ENCODE measurements around the gene MED8. TPM values are rescaled to one million over a fixed set of nuclear protein-coding genes. Genes with fewer than 3 reads are reported as not detected.

MED8 gene
- total and polyA plus RNA-seq, 2 of the 4 experiments (the other 2 are of a cell fraction): 61.1 to 120 TPM

DNA sequence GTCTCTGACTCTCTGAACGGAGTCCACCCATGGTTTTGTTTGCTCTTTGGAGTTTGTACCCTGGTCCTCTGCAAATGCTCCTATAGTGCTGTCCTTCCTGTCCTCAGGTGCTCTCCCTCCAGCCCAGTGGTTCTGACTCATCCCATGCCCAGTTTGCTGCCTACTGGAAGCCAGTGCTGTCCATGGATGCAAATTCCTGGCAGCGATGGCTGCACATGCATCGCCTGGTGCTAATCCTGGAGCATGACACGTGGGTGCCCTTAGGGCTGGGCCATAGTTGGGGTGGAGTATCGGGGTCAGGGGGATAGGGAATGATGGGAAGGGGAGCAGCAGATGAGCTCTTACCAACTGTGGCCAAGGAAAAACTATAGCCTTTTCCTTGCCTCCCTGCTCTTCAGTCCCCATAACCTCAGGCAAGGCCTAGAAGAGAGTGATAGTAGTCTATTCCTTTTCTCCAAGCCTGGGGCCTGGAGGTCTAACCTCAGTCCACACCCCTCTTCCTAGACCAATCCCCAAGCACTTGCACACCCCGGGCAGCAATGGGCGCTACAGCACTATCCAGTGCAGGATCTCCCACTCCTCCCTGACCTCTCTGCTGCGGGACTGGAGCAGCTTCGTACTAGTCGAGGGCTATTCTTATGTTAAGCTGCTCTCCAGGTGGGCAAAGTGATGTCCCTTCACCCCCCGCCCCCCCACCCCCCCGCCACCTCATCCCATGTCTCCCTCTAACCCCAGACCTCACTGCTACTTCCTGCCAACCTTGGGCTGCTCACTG lies 32.6 kb upstream of the MED8 start:
- no peaks in the 10 kb centered on the region for H3K4me1 ChIP-seq (ENCODE audit: control insufficient read depth, insufficient read depth, low read length)
- DNase-seq: no peak
- dilution Hi-C loops (cut with HindIII; ENCODE audit: low sequenced_read_pairs, unreplicated experiment) (no loop called here), in situ Hi-C loops (cut with MboI; ENCODE audit: low sequenced_read_pairs) (loop anchor here (25.0 kb wide), 1 partner anchor 510 kb away; no protein-coding TSS in a partner anchor), intact Hi-C loops (cut with micrococcal nuclease) (no loop called here)
- H3K14ac ChIP-seq (replicated peaks; ENCODE audit: low read depth, low read length): no peak overlapping the region
- ATAC-seq (ENCODE audit: low read depth): no peak
- H2BK5ac ChIP-seq (ENCODE audit: low read depth, low read length, poor library complexity, severe bottlenecking): no peak overlapping the region
- BruUV-seq (replicated peaks): no TSS peak
- no peak overlapping the region for H2BK120ac ChIP-seq (ENCODE audit: low read depth, low read length)
- H2AK9ac ChIP-seq (replicated peaks; ENCODE audit: low read depth, low read length, poor library complexity): no peak overlapping the region
- H3K4ac ChIP-seq (ENCODE audit: low read depth, low read length): no peak overlapping the region
- H2BK20ac ChIP-seq (ENCODE audit: low read depth, low read length): no peak overlapping the region
- H3K9me1 ChIP-seq (ENCODE audit: insufficient read depth, low read length): peaks cover 14% of the 10 kb centered on the region; the same call in 1 of the 2 replicates
- no peaks in the 10 kb centered on the region for H3K9me3 ChIP-seq (ENCODE audit: control insufficient read depth, insufficient read depth, low read length)
- H2AFZ ChIP-seq (replicated peaks; ENCODE audit: low read length, poor library complexity): no peak overlapping the region
- H2BK15ac ChIP-seq (ENCODE audit: low read depth, low read length): no peak overlapping the region
- H4K5ac ChIP-seq (ENCODE audit: low read depth, low read length): no peak overlapping the region
- no peak overlapping the region for H3K4me2 ChIP-seq (ENCODE audit: low read depth, low read length)
- ChIA-PET CTCF (no interaction called here), POLR2A (ENCODE audit: unreplicated experiment) (no interaction called here)
- peaks cover 87% of the 10 kb centered on the region for H3K36me3 ChIP-seq (ENCODE audit: control insufficient read depth, insufficient read depth, low read length)
- H3K79me1 ChIP-seq (ENCODE audit: low read depth in 1 of 2, low read length in 2 of 2): peaks cover 0 to 4% of the 10 kb centered on the region in 2 experiments; a peak in 2 of 4 replicates
- no peak overlapping the region for H3K4me3 ChIP-seq (ENCODE audit: insufficient read depth, low read depth, low read length)
- no peak overlapping the region for H4K91ac ChIP-seq (ENCODE audit: insufficient read depth, low read depth, low read length)
- no peak overlapping the region for H3K27ac ChIP-seq (ENCODE audit: insufficient read depth, low read length)
- 91% methylated on average over 4 of the region's 12 CpGs; no CpG with 5 or more reads in 1 of the 2 experiments for WGBS, 2 experiments (ENCODE audit: extremely low coverage in 2 of 2, insufficient read length in 1 of 2)
- H4K20me1 ChIP-seq (ENCODE audit: insufficient read depth, low read length): no peaks in the 10 kb centered on the region; the same call in 1 of the 2 replicates
- no peak overlapping the region for H2AK5ac ChIP-seq (ENCODE audit: low read depth, low read length)
- H3K56ac ChIP-seq (ENCODE audit: extremely low read depth, insufficient read depth, low read length): no peak overlapping the region
- H3K27me3 ChIP-seq (ENCODE audit: control insufficient read depth, insufficient read depth, low read length): no peaks in the 10 kb centered on the region
- H4K8ac ChIP-seq (ENCODE audit: low read depth in 2 of 2, low read length in 2 of 2): no peak overlapping the region
- H3K18ac ChIP-seq (ENCODE audit: low read depth, low read length): no peak overlapping the region
- no peak overlapping the region for H3K23ac ChIP-seq (ENCODE audit: low read depth, low read length)
- H3K9ac ChIP-seq (ENCODE audit: low read depth, low read length): no peak overlapping the region
- TF ChIP-seq RCOR1 (IDR thresholded peaks at IDR 0.05; ENCODE audit: insufficient replicate concordance, low read length) (no peak), RAD21 (IDR thresholded peaks at IDR 0.05; ENCODE audit: low read length) (no peak), MXI1 (IDR thresholded peaks at IDR 0.05; ENCODE audit: borderline replicate concordance, low read depth, low read length) (no peak), CEBPB (IDR thresholded peaks at IDR 0.05; ENCODE audit: low read depth, low read length) (no peak), NFE2L2 (IDR thresholded peaks at IDR 0.05; ENCODE audit: low read depth, low read length) (no peak), ELK1 (IDR thresholded peaks at IDR 0.05; ENCODE audit: borderline replicate concordance, low read depth, low read length) (no peak), CHD1 (IDR thresholded peaks at IDR 0.05; ENCODE audit: low read depth, low read length) (no peak), SMC3 (IDR thresholded peaks at IDR 0.05; ENCODE audit: low read depth, low read length) (no peak), RFX5 (IDR thresholded peaks at IDR 0.05; ENCODE audit: low read depth, low read length) (no peak), MAZ (IDR thresholded peaks at IDR 0.05; ENCODE audit: borderline replicate concordance, low read depth, low read length) (no peak), BHLHE40 (IDR thresholded peaks at IDR 0.05; ENCODE audit: low read depth, low read length) (no peak), CTCF (conservative IDR thresholded peaks at IDR 0.05; ENCODE audit: low read depth, low read length) (no peak), MAFK (IDR thresholded peaks at IDR 0.05; ENCODE audit: low read depth, low read length) (no peak), FOS (IDR thresholded peaks at IDR 0.05; ENCODE audit: low read depth, low read length) (no peak)
- TF ChIP-seq, protein P1, sequence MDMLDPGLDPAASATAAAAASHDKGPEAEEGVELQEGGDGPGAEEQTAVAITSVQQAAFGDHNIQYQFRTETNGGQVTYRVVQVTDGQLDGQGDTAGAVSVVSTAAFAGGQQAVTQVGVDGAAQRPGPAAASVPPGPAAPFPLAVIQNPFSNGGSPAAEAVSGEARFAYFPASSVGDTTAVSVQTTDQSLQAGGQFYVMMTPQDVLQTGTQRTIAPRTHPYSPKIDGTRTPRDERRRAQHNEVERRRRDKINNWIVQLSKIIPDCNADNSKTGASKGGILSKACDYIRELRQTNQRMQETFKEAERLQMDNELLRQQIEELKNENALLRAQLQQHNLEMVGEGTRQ (IDR thresholded peaks at IDR 0.05; ENCODE audit: low read depth, low read length): no peak

Data from IMR-90 (cell line).